22Rv1 (cell line): ENCODE data around the gene HMX2.

Experiments used
- CTCF ChIP-seq: fragments of 450-650 bp; IDR thresholded peaks from 2 replicates; pipeline ENCODE4 v1.5.1; 2017; ENCODE audit warnings: mild to moderate bottlenecking
- ZFX ChIP-seq: fragments of 450-650 bp; IDR thresholded peaks from 2 replicates; pipeline ENCODE4 v1.6.1; 2017; ENCODE audit warnings: antibody characterized with exemption, borderline replicate concordance

DNA sequence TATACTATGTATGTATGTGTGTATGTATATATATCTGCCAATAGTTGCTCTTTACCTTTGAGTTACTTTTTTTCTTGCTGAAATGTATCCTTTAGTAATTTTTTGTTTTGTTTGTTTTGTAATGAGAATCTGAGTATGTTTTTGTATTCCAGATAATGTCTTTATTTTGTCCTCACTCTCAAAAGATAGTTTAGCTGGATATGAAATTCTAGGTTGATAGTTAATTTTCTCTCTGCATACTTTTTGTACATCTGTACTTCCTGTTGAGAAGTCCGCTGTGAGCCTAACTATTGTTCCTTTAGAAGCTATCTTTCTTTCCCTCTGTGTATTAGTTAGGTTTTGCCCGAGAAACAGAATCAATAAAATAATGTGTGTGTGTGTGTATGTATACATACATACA, 35.8 kb downstream of the HMX2 start:
- TF ChIP-seq CTCF (no peak), ZFX (no peak)
